ENCODE results near the gene INPP5K.

Gene INPP5K

DNA sequence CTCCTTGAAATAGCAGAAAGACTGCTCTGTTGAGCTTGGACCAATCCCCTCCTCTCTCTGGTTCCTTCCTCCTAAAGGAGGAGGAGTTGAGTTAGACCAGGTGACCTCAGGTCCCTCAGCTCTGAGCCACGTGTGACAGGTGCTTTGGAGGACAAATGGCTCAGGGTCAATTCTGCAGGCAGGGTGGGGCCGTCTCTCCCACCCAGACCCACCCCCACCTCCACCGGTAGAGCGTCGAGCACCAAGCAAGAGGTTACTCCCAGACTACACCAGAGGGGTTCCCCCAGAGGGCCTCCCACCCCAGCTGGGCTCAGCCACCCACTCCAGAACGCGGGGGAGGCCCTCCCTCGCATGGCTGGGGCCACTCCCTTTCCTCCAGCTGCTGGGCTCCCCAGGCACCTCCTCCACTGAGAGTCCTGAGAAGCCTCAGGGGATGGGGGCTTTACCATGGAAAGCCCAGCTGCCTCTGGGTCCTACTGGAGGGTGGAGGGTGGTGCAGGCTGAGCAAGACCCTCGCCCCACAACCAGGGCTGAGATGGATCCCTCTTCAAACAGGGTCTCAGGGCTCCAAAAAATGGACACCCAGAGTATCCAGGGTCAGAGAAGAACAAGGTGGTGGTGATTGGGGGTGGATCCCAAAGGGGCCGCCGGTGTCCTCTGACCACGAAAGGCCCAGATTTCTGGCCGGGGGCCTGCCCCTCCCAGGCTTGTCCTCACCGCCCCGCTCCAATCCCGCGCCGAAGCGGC, 31.6 kb downstream of the INPP5K start:
- peak; percentile 37 for DNase-seq

DNA sequence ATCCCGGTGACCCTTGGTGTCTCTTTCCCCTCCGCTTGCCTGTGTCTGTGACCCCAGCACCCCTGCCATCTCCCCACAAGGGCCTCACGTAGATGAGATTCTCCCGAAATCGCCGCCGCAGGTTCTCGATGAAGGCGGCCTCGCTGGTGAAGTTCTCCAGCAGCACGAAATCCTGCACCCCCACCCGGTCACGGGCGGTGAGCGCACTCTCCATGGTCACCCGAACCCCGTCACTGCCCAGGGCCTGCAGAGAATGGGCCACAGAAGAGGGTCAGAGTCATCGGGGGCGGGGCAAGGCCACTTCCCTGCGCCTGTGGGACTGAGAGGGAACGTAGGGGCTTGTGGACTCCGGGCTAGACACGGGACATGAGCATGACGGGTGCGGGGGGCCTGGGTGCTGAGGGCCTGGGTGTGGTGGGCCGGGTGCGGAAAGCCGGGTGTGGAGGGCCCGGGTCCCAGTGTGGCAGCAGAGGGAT, 32.3 kb downstream of the INPP5K start:
- DNase-seq = no peak

GRCh38 chr17:1482680-1483079, 33.7 kb downstream of the INPP5K start:
- DNase-seq = no peak

DNA sequence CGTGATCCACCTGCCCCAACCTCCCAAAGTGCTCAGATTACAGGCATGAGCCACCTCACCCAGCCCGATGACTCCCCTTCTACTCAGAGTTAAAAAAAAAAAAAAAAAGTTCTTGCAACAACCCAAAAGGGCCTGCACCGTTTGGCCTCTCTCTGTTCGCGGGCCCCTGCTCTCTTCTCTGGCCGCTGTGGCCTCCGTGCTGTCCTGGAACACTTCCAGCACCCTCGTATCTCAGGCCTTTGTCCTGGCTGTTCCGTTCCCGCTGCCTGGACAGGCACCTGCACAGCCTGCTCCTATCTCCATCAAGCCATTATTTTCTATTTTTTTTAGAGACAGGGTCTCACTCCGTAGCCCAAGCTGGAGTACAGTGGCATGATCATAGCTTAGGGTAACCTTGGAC, 34.7 kb downstream of the INPP5K start:
- no peak for DNase-seq

- DNase-seq = no peak
Observed at GRCh38 chr17:1480747-1481465, 35.5 kb downstream of the INPP5K start.

DNA sequence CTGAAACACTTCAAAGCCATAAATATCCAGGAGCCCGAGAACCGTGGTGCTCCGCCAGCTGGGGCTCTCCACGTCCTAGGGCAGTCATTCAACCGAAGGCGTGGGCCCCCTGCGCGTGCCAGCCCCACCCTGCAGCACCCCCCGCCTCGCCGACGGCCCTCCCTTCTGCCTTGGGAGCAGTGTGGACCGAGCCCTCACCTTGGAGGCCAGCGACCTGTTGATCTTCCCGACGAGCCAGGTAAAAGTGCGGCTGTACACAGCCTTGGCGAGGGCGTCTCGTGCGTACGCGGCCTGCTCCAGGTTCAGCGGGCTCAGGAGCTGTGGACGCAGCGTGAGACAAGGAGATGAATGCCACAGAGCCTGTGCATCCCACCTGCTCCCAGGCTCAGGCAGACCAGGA, 38.0 kb downstream of the INPP5K start:
- DNase-seq = no peak

- DNase-seq = no peak
Observed at GRCh38 chr17:1475321-1475854, 41.0 kb downstream of the INPP5K start.

DNA sequence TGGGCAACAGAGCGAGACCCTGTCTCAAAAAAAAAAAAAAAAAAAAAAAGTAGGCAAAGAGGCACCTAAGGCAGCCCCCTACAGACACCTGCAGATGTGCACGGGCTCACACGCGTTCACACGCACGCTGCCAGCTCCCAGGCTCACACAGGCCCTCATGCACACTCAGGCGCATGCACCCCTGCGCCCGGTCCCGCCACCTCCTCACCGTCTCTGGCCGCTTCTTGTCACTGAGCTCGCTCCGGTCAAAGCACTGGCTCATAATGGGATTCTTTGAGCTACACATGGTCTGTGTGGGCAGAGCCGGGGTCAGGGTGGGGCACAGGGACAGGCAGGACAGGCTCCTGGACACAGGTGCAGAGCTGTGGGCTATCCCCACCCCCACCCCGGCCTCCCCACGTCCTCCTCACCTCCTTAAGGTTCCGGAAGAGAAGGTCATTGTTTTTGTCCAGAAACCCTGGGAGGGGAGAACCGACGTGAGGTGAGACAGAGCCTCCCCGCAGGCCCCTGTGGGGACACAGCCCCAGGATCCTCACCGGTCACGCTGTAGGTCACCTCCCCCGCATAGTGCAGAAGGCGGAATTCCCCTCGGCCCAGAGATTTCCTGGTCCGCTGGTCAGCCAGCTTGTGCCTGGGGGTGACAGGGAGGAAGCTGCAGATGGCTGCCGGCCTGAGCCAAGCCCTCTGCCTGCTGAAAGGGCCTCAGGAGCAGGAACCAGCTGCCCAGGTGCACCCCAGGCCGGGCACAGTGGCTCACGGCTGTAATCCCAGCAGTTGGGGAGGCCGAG, 41.8 kb downstream of the INPP5K start:
- no peak for DNase-seq

DNA sequence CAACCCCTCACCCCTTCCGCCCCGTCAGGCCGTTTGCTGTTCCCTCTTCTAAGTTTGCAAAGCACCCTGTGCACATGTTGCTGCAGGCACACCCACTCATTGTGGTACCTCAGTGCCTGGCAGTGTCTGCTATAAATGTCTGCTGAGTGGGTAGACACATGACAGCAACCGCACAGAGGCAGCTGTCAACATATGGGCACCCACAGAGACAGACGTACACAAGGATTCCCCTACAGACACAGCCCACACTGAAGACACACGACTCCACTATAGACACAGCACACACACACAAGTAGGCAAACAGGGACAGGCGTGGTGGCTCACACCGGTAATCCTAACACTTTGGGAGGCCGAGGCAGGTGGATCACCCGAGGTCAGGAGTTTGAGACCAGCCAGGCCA, 42.6 kb downstream of the INPP5K start:
- no peak for DNase-seq

DNA sequence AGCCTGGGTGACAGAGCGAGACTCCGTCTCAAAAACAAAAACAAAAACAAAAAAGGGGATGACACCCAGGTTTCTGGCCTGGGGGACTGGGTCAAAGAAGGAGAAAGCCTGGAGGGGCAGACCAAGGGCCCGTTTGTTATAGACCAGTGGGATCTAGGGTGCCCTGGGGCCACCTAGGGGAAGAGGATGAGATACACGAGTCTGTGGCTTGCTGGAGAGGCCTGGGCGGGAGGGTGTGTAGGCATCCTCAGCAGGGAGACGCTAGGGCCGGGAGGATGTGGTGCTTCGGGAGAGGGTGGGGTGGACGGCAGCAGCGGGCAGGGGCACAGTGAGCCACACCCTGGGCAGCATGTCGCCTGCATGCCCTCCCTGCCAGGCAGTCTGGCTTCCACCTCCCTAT, 43.2 kb downstream of the INPP5K start:
- DNase-seq = no peak

GRCh38 chr17:1471911-1472821, 44.2 kb downstream of the INPP5K start:
- no peak for DNase-seq

GRCh38 chr17:1471490-1471889, 44.9 kb downstream of the INPP5K start:
- DNase-seq = no peak

DNA sequence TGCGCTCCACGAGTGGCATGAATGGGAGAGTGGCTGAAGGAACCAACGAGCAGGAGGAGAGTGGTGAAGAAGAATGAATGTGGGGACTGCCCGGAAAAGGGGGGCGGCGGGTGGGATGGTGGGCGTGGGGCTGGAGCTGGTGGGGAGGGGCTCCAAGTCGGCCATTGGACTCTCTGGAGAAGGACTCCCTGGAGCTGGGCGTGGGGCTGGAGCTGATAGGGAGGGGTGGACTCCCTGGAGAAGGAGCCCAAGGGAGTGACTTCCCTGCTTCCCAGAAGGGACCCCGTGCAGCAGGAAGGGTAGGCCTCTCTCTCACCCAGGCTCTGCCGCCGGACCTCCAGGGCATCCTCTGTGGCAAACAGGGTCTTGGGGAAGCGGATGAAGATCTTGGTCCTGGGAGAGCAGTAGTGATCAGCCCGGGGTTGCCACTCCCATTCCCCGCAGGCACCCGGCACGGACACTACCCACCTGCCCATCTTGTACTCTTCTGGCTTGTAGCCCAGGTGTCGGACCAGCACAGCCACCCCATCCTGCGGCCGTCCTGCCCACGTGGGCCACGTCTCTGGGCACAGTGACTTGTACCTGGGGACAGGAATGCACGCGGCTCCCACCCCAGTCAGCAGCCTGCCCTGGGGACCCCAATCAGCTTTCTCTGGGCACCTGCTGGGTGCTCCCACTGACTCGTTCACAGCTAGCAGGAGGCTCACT, 45.5 kb downstream of the INPP5K start:
- no peak for DNase-seq

DNA sequence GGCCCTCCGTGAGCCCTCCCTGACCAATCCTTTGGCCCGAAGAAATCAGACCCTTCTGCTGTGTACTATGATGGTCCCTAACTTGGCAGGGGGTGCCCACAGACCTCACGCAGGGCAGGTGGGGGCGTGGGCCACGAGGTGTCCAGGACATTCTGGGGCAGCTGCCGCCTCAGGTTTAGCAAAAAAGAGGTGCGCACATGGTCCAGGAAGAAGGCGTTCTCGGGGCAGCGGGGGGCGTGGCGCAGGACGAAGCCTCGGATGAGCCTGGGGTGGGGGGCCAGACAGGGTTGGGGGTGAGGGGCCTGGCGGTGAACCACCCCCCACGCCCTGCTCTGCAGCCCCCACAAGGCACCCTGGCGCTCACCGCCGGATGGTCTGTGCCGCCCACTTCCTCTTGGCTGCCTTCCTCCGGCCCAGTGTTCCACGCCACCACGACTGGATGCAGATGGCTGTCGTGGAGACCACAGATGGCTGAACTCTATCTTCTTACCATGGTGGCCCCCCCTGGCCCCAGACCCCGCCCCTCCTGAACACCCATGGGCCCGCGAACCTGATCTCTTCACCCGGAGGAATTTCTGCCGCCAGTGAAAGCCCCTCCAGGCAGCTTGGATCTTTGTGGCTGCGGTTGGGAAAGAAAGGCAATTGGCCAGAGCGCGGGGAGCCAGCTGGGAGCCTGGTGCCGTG, 46.2 kb downstream of the INPP5K start:
- no peak for DNase-seq

GRCh38 chr17:1469231-1469852, 47.1 kb downstream of the INPP5K start:
- DNase-seq = no peak

GRCh38 chr17:1467898-1468492, 48.4 kb downstream of the INPP5K start:
- no peak for DNase-seq

DNA sequence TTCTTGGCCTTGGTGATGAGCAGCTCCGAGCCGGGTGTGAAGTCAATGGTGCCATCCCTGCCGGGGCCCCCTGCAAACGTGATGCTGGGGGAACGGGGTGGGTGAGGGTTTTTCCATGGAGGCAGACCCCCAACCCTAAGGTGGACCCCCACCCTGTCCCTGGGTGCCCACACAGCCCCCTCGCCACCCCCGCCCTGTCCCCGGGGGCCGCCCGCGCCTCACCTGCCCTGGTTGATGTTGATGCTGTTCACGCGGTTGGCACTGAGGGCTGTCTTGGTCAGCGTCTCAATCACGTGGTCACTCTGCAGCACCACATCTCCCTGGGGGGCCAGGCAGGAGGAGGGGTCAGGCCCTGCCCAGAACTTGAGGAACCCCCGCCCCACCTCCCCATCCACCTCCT, 49.2 kb downstream of the INPP5K start:
- DNase-seq = no peak

DNA sequence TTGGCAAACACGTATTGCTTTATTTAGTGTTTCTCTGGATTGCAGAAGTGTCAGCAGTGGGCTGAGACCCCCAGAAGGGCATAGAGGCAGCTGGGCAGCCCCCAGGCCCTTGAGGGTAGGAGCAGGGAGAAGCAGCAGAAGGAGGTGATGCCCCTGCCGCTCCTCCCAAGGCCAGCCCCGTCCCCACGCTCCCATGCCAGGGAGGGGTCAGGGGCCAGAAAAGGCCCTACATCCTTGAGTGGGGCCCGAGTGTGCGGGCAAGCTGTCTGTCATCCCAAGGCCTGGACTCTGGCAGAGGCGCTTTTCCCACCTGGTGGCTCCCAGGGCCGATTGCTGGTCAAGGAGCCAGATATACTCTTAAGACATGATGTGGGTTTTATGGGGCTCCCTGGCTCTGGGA, 52.2 kb downstream of the INPP5K start:
- no peak for DNase-seq

DNA sequence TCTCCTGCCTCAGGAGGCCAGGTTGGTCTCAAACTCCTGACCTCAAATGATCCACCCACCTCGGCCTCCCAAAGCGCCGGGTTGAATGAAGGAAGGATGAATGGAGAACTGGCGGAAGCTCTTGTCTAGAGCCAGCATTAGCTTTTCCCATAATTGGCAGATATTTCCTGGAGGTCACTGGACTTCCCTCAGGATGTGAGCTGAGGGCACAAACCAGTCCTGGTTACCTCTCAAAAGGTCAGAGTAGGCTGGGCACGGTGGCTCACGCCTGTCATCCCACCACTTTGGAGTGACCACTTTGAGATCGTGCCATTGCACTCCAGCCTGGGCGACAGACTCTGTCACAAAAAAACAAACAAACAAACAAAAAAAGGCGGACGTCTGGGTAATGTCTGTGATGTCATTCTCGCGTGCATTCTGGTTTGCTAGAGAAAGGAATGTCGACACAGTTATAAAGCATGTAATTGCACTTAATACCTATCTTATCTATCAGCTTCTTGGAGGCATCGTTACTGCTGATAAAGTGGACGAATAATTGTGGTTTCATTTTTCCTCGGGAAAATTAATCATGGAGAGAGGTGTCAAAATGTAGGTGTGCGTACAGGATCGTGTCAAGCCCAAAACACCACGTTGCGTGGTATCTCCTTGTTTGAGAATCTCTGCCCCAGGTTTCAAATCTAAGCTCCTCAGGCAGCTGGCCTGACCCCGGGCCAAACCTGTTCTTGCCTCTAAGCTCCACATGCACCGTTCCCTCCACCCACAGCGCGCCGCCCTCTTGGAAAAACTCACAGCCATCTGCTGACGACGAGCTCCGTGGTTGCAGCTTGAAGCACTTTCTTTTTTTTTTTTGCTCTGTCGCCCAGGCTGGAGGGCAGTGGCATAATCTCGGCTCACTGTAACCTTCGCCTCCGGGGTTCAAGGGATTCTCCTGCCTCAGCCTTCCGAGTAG, 54.0 kb downstream of the INPP5K start:
- DNase-seq = no peak
